AG09309 (cell line): ENCODE data around the gene DENND5A.

Experiments
- DNase-seq: peaks from one replicate; pipeline ENCODE4 v3.0.0-alpha.2; 2010; ENCODE audit warnings: low read depth
- H3K4me3 ChIP-seq: 2 replicates; pipeline ENCODE4 v1.5.1; 2011; ENCODE audit warnings: mild to moderate bottlenecking, low read depth, low read length, moderate library complexity; ENCODE audit not compliant: control insufficient read depth
- TF ChIP-seq, protein P1 (sequence below): IDR thresholded peaks from 2 replicates; pipeline ENCODE4 v1.5.1; 2011; ENCODE audit warnings: mild to moderate bottlenecking, low read depth, low read length, inconsistent platforms; ENCODE audit not compliant: insufficient read depth, control insufficient read depth; ENCODE audit errors: missing control alignments

The DENND5A gene

DNA sequence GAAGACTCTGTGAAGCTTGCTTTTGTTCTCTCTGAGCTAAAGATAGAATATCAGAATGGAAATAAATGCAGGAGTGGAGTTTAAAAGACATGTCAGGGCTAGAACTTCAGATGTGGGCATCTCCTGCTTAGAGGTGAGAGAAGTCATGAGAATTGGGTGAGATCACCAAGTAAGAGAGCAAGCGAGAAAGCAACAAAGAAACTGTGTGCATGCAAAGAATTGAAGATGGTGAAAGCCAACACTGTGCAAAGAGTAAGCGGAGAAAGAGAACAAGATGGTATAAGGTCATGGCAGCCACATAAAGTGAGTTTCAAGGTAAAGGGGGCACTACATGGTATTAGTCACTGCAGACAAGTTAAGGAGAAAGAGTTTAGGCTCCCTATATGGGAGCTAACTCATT is 116.4 kb downstream of the DENND5A start:
- TF ChIP-seq, protein P1, sequence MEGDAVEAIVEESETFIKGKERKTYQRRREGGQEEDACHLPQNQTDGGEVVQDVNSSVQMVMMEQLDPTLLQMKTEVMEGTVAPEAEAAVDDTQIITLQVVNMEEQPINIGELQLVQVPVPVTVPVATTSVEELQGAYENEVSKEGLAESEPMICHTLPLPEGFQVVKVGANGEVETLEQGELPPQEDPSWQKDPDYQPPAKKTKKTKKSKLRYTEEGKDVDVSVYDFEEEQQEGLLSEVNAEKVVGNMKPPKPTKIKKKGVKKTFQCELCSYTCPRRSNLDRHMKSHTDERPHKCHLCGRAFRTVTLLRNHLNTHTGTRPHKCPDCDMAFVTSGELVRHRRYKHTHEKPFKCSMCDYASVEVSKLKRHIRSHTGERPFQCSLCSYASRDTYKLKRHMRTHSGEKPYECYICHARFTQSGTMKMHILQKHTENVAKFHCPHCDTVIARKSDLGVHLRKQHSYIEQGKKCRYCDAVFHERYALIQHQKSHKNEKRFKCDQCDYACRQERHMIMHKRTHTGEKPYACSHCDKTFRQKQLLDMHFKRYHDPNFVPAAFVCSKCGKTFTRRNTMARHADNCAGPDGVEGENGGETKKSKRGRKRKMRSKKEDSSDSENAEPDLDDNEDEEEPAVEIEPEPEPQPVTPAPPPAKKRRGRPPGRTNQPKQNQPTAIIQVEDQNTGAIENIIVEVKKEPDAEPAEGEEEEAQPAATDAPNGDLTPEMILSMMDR, result no peak
- DNase-seq, result no peak
- no peak overlapping the region for H3K4me3 ChIP-seq

DNA sequence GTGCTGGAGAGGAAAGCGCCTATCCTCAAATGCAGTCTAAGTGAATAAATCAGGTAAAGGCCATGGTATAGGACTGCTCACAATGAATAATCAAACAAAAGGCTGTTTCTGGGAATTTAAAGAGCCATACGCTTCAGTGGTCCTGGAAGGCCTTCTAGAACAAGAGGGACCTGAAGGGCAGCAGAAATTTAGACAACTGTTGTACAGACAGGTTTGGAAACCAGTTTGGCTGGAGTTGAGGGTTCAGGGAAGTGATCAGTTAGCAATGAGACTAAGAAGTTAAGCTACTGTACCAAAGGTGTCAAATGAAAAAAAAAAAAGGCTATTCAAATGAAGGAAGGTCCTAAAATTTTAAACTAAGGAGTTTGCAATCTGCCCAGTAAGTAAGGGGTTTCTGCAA is 117.1 kb downstream of the DENND5A start:
- TF ChIP-seq, protein P1, result no peak
- H3K4me3 ChIP-seq, result no peak overlapping the region
- no peak for DNase-seq

DNA sequence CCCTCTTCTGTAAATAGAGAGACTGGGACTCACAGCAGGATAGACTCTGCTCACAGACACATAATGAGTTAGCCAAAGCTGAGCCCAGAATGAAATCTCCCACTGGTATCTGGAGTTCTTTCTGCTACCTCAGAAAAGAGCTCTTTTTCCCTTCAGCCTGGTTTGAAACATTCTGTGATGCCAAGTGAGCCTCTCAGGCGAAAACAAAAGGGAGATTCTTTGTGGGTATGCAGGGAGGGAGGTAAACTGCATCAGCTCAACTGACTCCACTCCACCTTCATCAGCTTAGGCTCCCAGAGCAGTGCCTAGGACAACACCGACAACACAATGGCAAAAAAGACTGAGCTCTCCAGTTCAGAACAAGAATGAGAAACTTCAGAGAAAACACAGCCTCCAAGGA is 118.7 kb downstream of the DENND5A start:
- DNase-seq, result no peak
- H3K4me3 ChIP-seq, result no peak overlapping the region
- TF ChIP-seq, protein P1, result no peak

DNA sequence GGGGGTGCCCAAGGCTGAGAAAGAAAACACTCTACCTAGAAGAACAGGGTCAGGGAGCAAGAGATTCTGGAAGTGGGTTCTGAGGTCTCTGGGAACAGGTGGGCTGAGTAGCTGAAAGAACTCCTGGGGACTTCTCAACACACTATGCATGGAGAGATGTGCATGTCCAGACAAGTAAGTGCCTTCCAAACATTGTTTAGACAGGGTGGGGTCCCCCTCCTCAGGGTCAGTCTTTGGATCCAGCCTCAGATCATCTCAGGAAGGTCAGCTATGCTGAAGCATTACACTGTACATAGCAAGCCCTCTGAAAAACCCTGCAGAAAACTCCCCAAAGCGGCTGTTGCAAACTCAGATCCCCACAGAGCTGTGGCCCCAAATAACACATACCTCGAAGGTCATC is 119.9 kb downstream of the DENND5A start:
- DNase-seq, result no peak
- H3K4me3 ChIP-seq, result no peak overlapping the region
- TF ChIP-seq, protein P1, result no peak

DNA sequence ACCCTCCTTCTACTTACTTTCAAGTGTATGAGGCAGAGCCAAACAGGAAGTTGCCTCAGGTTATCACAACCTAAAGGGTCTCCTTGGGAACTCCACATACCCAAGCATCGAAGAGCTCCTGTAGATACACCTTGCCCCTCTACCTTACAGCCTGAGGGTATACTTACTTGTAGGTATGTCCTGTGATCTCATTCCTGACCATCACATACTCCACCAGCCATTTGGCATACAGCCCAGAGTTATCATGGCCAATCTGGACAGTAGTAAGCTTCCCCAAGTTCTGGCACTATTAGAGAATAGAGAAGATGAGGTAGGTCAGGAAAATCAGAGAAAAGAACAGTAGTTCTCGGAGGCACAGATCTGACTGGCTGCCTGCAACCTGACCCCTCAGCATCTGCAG is 120.3 kb downstream of the DENND5A start:
- no peak overlapping the region for H3K4me3 ChIP-seq
- no peak for DNase-seq
- TF ChIP-seq, protein P1, result no peak

DNA sequence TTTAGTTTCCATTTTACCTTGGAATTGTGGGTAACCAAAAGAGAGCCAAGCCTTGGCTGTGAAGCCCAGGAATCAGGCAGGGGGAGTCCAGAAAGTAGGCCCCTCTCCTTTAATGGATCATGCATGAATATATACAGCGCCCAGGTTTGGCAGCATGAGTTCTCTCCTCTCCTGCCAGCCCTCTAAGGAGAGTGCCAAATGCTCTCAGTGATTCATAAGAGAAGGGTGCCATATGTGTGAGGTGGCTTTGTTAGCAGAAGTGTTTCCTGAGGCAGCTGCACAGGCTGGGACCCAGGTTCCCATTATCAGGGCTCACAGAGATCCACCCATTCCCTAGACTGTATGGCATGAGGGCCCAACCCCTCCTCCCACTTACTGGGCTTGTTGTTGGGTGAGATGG is 121.4 kb downstream of the DENND5A start:
- TF ChIP-seq, protein P1, result no peak
- no peak for DNase-seq
- H3K4me3 ChIP-seq, result no peak overlapping the region

DNA sequence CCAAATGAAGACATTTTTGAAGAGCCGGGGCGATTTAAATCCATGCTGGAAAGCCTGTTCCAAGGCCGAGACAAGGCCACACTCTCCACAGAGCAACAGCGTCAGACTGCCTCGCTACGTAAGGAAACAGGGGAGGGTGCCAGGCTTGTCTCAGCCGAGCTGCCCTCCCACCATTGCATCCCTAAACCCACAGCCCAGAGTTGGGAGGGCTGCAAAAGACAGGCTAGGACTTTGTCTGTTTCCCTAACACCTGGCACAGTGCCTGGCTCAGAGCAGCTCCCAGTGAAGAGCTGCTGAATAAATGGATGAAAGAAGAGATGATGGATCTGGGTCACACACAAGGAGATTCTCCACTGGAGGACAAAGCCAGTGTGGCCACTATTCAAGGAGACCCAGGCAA is 122.4 kb downstream of the DENND5A start:
- H3K4me3 ChIP-seq, result no peak overlapping the region
- DNase-seq, result no peak
- TF ChIP-seq, protein P1, result no peak
